SK-N-SH (cell line): ENCODE results near the gene TPRG1L. TPM values are rescaled to one million over a fixed set of nuclear protein-coding genes. Genes with fewer than 3 reads are reported as not detected.

Source experiments
- CTCF ChIA-PET: fragments of 300-600, 350-600 bp; formaldehyde crosslinking; extraction: SDS; loops from one replicate; lab custom pipeline; 2021; lab: Yijun Ruan, JAX
- POLR2A ChIA-PET: fragments of 350-600 bp; sonication (Branson Sonifier 250); formaldehyde crosslinking; extraction: SDS; loops from one replicate; lab custom pipeline; 2020; ENCODE audit warnings: antibody characterized with exemption, inconsistent platforms; lab: Yijun Ruan, JAX
- DNase-seq: peaks from one replicate; pipeline ENCODE4 v3.0.0; 2012
- H2AFZ ChIP-seq: fragments of 200-600 bp; sonication (generic); 2 replicates; pipeline ENCODE4 v1.8.1; 2016; ENCODE audit warnings: antibody characterized with exemption, mild to moderate bottlenecking, low read depth
- H3F3A ChIP-seq: fragments of 200-600 bp; sonication (generic); replicated peaks from 2 replicates; pipeline ENCODE3; 2016; ENCODE audit warnings: antibody characterized with exemption, mild to moderate bottlenecking; ENCODE audit not compliant: insufficient read depth
- H3K27ac ChIP-seq, 2 experiments: fragments of 200-500 bp in 1 of 2; fragments of 200-600 bp in 1 of 2; sonication (Bioruptor generic) in 1 of 2; sonication (generic), shearing (Covaris generic) in 1 of 2; 2 replicates each; pipeline versions ENCODE4 v1.5.1 to v1.6.1; 2014 to 2016; ENCODE audit warnings: low read depth in 2 of 2, inconsistent platforms in 1 of 2, low read length in 1 of 2, mild to moderate bottlenecking in 1 of 2, mixed read lengths in 1 of 2
- H3K27me3 ChIP-seq: fragments of 200-600 bp; sonication (generic), shearing (Covaris generic); 2 replicates; pipeline ENCODE4 v1.6.1; 2016; ENCODE audit warnings: mixed run types; ENCODE audit not compliant: insufficient read depth
- H3K36me3 ChIP-seq, 2 experiments: fragments of 200-500 bp in 1 of 2; fragments of 200-600 bp in 1 of 2; sonication (Bioruptor generic) in 1 of 2; sonication (generic) in 1 of 2; replicated peaks in 1 of 2; 2 replicates each; pipeline versions ENCODE3 to v1.5.1; 2014 to 2016; ENCODE audit warnings: low read length in 1 of 2, mild to moderate bottlenecking in 1 of 2; ENCODE audit not compliant: insufficient read depth in 2 of 2, control insufficient read depth in 1 of 2
- H3K4me1 ChIP-seq, 2 experiments: fragments of 200-500 bp in 1 of 2; fragments of 200-600 bp in 1 of 2; sonication (Bioruptor generic) in 1 of 2; sonication (generic), shearing (Covaris generic) in 1 of 2; 2 replicates each; pipeline versions ENCODE4 v1.5.1 to v1.6.1; 2014 to 2016; ENCODE audit warnings: low read depth in 1 of 2, low read length in 1 of 2, mixed run types in 1 of 2; ENCODE audit not compliant: insufficient read depth in 2 of 2, control insufficient read depth in 1 of 2
- H3K4me2 ChIP-seq: fragments of 200-600 bp; sonication (generic), shearing (Covaris generic); 2 replicates; pipeline ENCODE4 v1.6.1; 2017; ENCODE audit warnings: mixed run types
- H3K4me3 ChIP-seq, 2 experiments: fragments of 200-500 bp in 1 of 2; fragments of 200-600 bp in 1 of 2; sonication (Bioruptor generic) in 1 of 2; sonication (generic), shearing (Covaris generic) in 1 of 2; 2 replicates each; pipeline versions ENCODE4 v1.5.1 to v1.8.1; 2014 to 2016; ENCODE audit warnings: low read depth in 2 of 2, inconsistent platforms in 1 of 2, low read length in 1 of 2, mild to moderate bottlenecking in 1 of 2, mixed read lengths in 1 of 2, moderate library complexity in 1 of 2
- H3K79me2 ChIP-seq: fragments of 200-600 bp; sonication (generic); 2 replicates; pipeline ENCODE4 v1.8.1; 2017; ENCODE audit warnings: mild to moderate bottlenecking; ENCODE audit not compliant: insufficient read depth
- H3K9ac ChIP-seq: fragments of 200-600 bp; sonication (generic); 2 replicates; pipeline ENCODE4 v1.6.1; 2017; ENCODE audit warnings: mixed run types
- H3K9me2 ChIP-seq: fragments of 200-600 bp; sonication (generic); 2 replicates; pipeline ENCODE4 v1.6.1; 2017; ENCODE audit warnings: mixed run types
- H3K9me3 ChIP-seq: fragments of 200-600 bp; sonication (generic); 2 replicates; pipeline ENCODE4 v1.6.1; 2017; ENCODE audit warnings: mixed run types, mild to moderate bottlenecking, moderate library complexity
- H4K20me1 ChIP-seq: fragments of 200-600 bp; sonication (generic); 2 replicates; pipeline ENCODE4 v1.6.1; 2017; ENCODE audit warnings: mild to moderate bottlenecking, mixed run types; ENCODE audit not compliant: insufficient read depth
- CTCF ChIP-seq: fragments of 200-600 bp; sonication (generic); IDR thresholded peaks from 2 replicates; pipeline ENCODE4 v1.6.1; 2017; ENCODE audit warnings: antibody characterized with exemption, mild to moderate bottlenecking, moderate library complexity
- IRF3 ChIP-seq: fragments of 150-350 bp; IDR thresholded peaks from 2 replicates; pipeline ENCODE4 v1.6.1; 2016; ENCODE audit warnings: mild to moderate bottlenecking, low read depth, low read length
- MEF2A ChIP-seq: IDR thresholded peaks from 2 replicates; pipeline ENCODE4 v1.4.0; 2012; ENCODE audit warnings: low read depth, borderline replicate concordance
- PBX3 ChIP-seq: IDR thresholded peaks from 2 replicates; pipeline ENCODE4; 2012
- POLR2AphosphoS5 ChIP-seq: IDR thresholded peaks from 2 replicates; pipeline ENCODE4 v1.6.1; 2012; ENCODE audit warnings: low read depth, low read length
- REST ChIP-seq: IDR thresholded peaks from 2 replicates; pipeline ENCODE4 v1.6.1; 2012; ENCODE audit warnings: mild to moderate bottlenecking, low read depth, low read length, moderate library complexity
- RFX5 ChIP-seq: IDR thresholded peaks from 2 replicates; pipeline ENCODE4 v1.6.1; 2012; ENCODE audit warnings: mild to moderate bottlenecking, improper control_type of control experiment, low read length
- ZBTB33 ChIP-seq: IDR thresholded peaks from 2 replicates; pipeline ENCODE4 v1.4.0; 2012; ENCODE audit warnings: low read depth, borderline replicate concordance
- WGBS: methylation state at CpG from one replicate; pipeline ENCODE4 v1.1.6; 2017; ENCODE audit warnings: low lambda C conversion rate; 5-methylcytosine and 5-hydroxymethylcytosine counted together
- polyA plus RNA-seq, 3 experiments: library from polyadenylated mRNA; depleted of rRNA; stranded (reverse); fragments of >200 nt; gene quantifications; 2 replicates each; pipeline ENCODE4 v1.2.3, GENCODE V29; 2012

TPRG1L gene
- polyA plus RNA-seq, 1 of the 3 experiments (the other 2 are of a cell fraction): 25.9 TPM

- 85% methylated on average over 3 of the region's 11 CpGs for WGBS
- peaks cover 0 to 10% of the 10 kb centered on the region in 2 experiments; a peak in 1 of 4 replicates for H3K4me1 ChIP-seq
- H3K9ac ChIP-seq: no peak overlapping the region
- no peaks in the 10 kb centered on the region for H4K20me1 ChIP-seq
- H3K9me3 ChIP-seq: no peaks in the 10 kb centered on the region
- no peaks in the 10 kb centered on the region for H3K79me2 ChIP-seq
- H3K36me3 ChIP-seq: no peaks in the 10 kb centered on the region
- CTCF ChIA-PET: interaction anchor here (2.8 kb wide), 1 partner anchor 20 kb away, joined by 15 read pairs; no protein-coding TSS in a partner anchor
- TF ChIP-seq RFX5 (no peak), CTCF (no peak), PBX3 (no peak), MEF2A (no peak), POLR2AphosphoS5 (no peak), REST (no peak), ZBTB33 (no peak), IRF3 (no peak)
- no peak overlapping the region for H3K4me2 ChIP-seq
- no peaks in the 10 kb centered on the region for H3K9me2 ChIP-seq
- DNase-seq: no peak
- H3K27ac ChIP-seq: no peak overlapping the region
- no peaks in the 10 kb centered on the region for H3F3A ChIP-seq
- no peak overlapping the region for H2AFZ ChIP-seq
- POLR2A ChIA-PET: no interaction called here
- H3K27me3 ChIP-seq: no peaks in the 10 kb centered on the region
- no peak overlapping the region for H3K4me3 ChIP-seq
These were observed 50.6 kb downstream of the TPRG1L start for GRCh38 chr1:3675436-3675835.
